HTERT RPE-1 (cell line): ENCODE results near the gene ARHGAP21.

Experiments used
- in situ Hi-C: fragments of 300-500 bp; cut with MboI; formaldehyde crosslinking; loops from 4 replicates; pipeline ENCODE4 v1.14.3; 2020; ENCODE audit warnings: low sequenced_read_pairs

ARHGAP21 gene

DNA sequence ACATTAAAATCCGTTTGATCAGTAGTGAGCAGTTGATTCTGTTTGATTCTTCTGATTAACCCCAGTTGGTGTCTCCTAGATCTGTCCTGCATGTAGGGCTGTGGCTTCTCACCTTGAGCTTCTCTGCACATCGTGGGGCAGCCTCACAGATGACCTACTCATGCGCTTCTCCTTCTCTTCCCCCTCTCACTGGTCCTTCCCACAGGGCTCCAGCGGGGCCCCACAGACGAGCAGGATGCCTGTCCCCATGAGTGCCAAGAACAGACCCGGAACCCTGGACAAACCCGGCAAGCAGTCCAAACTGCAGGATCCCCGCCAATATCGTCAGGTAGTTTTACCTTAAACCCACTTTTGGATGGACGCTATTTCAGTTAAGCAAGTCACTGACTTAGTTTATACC lies 178.9 kb downstream of the ARHGAP21 start:
- in situ Hi-C loops: no loop called here

- in situ Hi-C loops: no loop called here
Observed at GRCh38 chr10:24542314-24543270, 181.1 kb downstream of the ARHGAP21 start.

DNA sequence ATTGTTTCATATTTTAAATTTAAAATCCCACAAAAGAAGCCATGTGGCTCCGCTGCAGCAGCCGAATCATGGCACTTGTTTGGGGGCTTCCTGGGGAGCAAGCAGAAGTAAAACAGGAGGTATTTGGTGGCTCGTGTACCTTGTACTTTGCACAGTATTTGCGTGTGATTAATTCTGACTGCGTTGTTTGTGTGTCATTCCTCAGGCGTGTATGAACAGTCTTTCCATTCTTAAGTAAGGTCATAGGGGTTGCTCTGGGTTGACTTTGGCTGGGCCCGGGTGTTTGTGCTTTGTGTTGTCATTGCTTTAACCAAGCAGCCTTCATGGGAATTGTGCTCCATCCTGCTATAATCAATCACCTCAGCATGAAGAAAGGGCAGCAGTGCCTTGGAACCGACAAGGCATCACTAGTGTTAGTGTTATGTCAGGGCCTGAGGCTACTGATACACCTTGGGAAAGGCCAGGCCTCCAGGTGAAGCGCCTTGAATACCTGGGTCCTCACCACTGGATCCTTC lies 182.4 kb downstream of the ARHGAP21 start:
- in situ Hi-C loops: no loop called here

DNA sequence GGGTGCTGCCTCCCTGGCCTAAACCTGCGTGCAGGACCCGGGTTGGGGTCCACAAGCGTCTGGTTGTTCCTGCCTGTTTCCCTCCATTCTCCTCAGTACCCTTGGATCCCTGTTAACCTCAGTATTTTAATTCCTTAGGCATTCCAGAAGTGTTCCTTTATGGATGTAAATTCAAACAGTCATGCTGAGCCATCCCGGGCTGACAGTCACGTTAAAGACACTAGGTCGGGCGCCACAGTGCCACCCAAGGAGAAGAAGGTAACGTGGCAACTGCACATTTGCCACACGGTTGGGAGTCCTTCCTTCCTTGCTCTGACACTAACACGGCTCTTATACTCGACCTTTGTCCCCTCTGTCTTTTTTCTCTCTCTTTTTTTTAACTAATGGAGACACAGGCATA lies 187.1 kb downstream of the ARHGAP21 start:
- in situ Hi-C loops: no loop called here

- in situ Hi-C loops: no loop called here
Observed at GRCh38 chr10:24533981-24534380, 189.7 kb downstream of the ARHGAP21 start.
